Lower leg skin (tissue), 4 donors: Measurements from ENCODE around the gene UTP14C. TPM values are rescaled to one million over a fixed set of nuclear protein-coding genes. Genes with fewer than 3 reads are reported as not detected.

Experiments used
- DNase-seq, 2 donors: peaks; one replicate each; pipeline ENCODE4 v3.0.0-alpha.2; 2019; ENCODE audit warnings: low spot score in 2 of 2
- H3K4me3 ChIP-seq: fragments of 200-600 bp; sonication (generic); 2 replicates; pipeline ENCODE4 v1.5.1; 2017; ENCODE audit warnings: mild to moderate bottlenecking, low read depth; ENCODE audit not compliant: poor library complexity, severe bottlenecking
- CTCF ChIP-seq, 3 donors: fragments of 450-650 bp; IDR thresholded peaks; one replicate each; pipeline ENCODE4 v1.5.1; 2016; ENCODE audit warnings: antibody characterized with exemption in 3 of 3, mild to moderate bottlenecking in 3 of 3, moderate library complexity in 2 of 3
- POLR2A ChIP-seq, 2 donors: fragments of 450-650 bp; IDR thresholded peaks; one replicate each; pipeline ENCODE4 v1.6.1; 2016 to 2017; ENCODE audit warnings: antibody characterized with exemption in 2 of 2, mild to moderate bottlenecking in 1 of 2, moderate library complexity in 1 of 2
- WGBS, 2 donors: methylation state at CpG; one replicate each; pipeline ENCODE4 v1.1.5; 2018; 5-methylcytosine and 5-hydroxymethylcytosine counted together
- intact Hi-C: fragments of 100-400 bp; cut with DNase I; formaldehyde crosslinking; loops from one replicate; pipeline ENCODE4 v1.15.0; 2023; ENCODE audit warnings: low total_unique reads
- total RNA-seq, 4 donors: library from RNA; depleted of rRNA; stranded (reverse); fragments of >200 nt; gene quantifications; one replicate each; pipeline ENCODE4 v1.1.0, GENCODE V29; 2016

UTP14C gene
- total RNA-seq, result 10 to 100 TPM in 2 of 4 donors, 1 to 10 TPM in 2; 7.0 to 12.1 (median 9.3) TPM

GRCh38 chr13:52024481-52024880 is at the start of gene UTP14C:
Gene UTP14C, plus strand, starts transcription at chr13:52024691. Its CDS starts 4,114 bp downstream, at chr13:52028805.
- no peak for TF ChIP-seq CTCF (IDR thresholded peaks at IDR 0.05)
- no peak for TF ChIP-seq POLR2A (IDR thresholded peaks at IDR 0.05)
- H3K4me3 ChIP-seq, result no peak within 1 kb of the TSS
- intact Hi-C loops, result no loop called here
- 98 to 100% methylated on average over 3 of the region's 3 CpGs for WGBS, 2 donors
- DNase-seq, result no peak

- TF ChIP-seq POLR2A (IDR thresholded peaks at IDR 0.05) (no peak), CTCF (IDR thresholded peaks at IDR 0.05) (no peak)
- no peak overlapping the region for H3K4me3 ChIP-seq
- DNase-seq, result no peak
- WGBS, 2 donors, result 0 to 83% methylated on average over 1 of the region's 1 CpG
- intact Hi-C loops, result no loop called here
Observed at GRCh38 chr13:51976423-51976822, 48.1 kb upstream of the UTP14C start.

DNA sequence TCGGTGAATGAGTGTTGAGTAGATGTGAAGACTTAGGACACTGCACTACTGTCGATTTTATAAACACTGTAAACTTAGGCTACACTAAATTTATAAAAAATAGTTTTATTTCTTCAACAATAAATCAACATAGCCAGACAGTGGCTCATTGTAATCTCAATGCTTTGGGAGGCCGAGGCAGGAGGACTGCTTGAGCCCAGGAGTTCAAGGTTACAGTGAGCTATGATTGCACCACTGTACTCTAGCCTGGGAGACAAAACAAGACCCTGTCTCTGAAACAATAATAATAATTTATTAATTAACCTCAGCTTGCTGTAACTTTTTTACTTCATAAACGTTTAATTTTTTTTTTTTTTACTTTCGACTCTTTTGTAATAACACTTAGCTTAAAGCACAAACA is 47.6 kb upstream of the UTP14C start:
- H3K4me3 ChIP-seq, result no peak overlapping the region
- no peak for TF ChIP-seq CTCF (IDR thresholded peaks at IDR 0.05)
- TF ChIP-seq POLR2A (IDR thresholded peaks at IDR 0.05), result no peak
- intact Hi-C loops, result no loop called here
- no peak for DNase-seq
- 92 to 95% methylated on average over 5 of the region's 5 CpGs for WGBS, 2 donors

DNA sequence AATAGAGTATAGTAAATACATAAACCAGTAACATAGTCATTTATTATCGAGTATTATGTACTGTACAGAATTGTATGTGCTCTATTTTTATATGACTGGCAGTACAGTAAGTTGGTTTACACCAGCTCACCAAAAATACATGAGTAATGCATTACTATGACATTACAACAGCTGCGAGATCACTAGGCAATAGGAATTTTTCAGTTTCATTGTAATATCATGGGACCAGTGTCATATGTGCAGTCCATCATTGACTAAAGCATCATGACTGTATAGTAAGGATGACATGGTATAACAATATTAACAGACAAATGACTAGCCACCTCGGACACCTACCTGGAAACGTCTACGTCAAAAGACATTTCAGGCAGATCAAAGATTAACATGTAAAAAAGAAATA is 46.9 kb upstream of the UTP14C start:
- 92 to 95% methylated on average over 5 of the region's 5 CpGs for WGBS, 2 donors

DNA sequence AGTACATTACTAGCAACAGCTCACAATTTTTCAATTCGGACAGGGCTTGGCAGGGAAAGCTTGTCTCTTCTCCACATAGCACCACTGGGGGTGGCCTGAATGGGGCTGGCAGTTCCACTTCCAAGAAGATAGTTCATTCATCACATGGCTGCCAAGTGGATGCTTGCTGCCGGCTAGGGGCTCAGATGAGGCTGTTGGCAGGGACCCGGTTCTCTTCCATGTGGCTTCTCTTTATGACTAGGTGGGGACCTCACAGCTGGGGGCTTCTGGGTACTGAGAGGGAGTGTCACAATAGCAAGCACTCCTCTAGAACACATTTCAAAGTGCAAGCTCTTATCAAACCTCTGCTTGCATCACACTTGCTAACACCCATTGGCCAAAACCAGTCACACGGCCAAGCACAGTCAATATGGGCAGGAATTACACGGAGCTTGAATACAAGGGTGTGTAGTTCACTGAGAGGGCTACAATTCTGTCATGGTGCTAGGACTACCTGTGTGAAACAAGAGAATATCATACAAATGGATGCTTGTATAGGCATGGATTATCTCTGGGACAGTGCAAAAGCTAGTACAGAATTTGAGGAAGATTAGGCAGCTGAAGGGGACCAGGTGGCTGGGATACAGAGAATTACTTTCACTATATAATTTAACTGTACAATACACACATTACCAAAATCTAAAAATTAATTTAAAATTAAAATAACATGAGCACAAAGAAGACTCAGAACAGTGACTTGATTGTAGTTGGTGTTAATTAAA is 45.5 kb upstream of the UTP14C start:
- H3K4me3 ChIP-seq, result no peak overlapping the region
- intact Hi-C loops, result no loop called here
- TF ChIP-seq POLR2A (IDR thresholded peaks at IDR 0.05) (no peak), CTCF (IDR thresholded peaks at IDR 0.05) (no peak)
- DNase-seq, result no peak
- 34 to 63% methylated on average over 5 of the region's 5 CpGs for WGBS, 2 donors

More for the DNA sequence above, 46.9 kb upstream of the UTP14C start:
- no peak overlapping the region for H3K4me3 ChIP-seq
- TF ChIP-seq CTCF (IDR thresholded peaks at IDR 0.05) (no peak), POLR2A (IDR thresholded peaks at IDR 0.05) (no peak)
- DNase-seq, result no peak
- intact Hi-C loops, result no loop called here

DNA sequence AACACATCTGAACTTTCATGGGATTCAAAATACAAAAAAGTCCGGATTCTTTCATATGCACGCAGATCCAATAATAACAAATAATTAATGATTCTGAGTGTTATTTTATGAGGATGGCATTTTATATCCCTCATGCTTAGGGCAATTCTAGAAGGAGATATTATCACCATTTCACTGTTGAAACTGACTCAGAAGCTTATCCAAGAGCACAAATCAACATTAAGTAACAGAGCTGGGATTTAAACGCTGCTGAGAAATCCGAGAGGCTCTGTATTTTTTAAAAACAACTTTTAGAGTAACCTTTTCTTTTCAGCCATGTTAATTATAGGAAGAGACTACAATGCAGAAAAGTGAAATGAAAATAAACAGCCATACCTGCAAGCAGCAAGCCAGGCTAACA is 43.6 kb upstream of the UTP14C start:
- H3K4me3 ChIP-seq, result no peak overlapping the region
- no peak for TF ChIP-seq POLR2A (IDR thresholded peaks at IDR 0.05)
- no peak for TF ChIP-seq CTCF (IDR thresholded peaks at IDR 0.05)
- DNase-seq, result no peak
- intact Hi-C loops, result no loop called here
- 45 to 56% methylated on average over 4 of the region's 4 CpGs for WGBS, 2 donors
